Common myeloid progenitor, CD34-positive (primary cell): ENCODE data around the gene TMEM170A.

ENCODE experiments used
- CTCF ChIA-PET: fragments of 350-600 bp; sonication (Branson Sonifier 250); formaldehyde crosslinking; loops from one replicate; lab custom pipeline; 2021; ENCODE audit warnings: antibody characterized with exemption; lab: Charles Lee
- POLR2A ChIA-PET: fragments of 350-600 bp; sonication (Branson Sonifier 250); formaldehyde crosslinking; loops from one replicate; lab custom pipeline; 2021; ENCODE audit warnings: antibody characterized with exemption; lab: Charles Lee
- DNase-seq, 3 donors: peaks; one replicate each; pipeline versions ENCODE4 v3.0.0 to v3.0.0-alpha.2; 2013
- H3K27ac ChIP-seq, 2 experiments: 1 replicate in 1 of 2; 2 replicates in 1 of 2; pipeline ENCODE4 v1.7.0; 2013; ENCODE audit warnings: inconsistent platforms in 2 of 2, low read length in 2 of 2, mild to moderate bottlenecking in 2 of 2, low read depth in 1 of 2, moderate library complexity in 1 of 2; ENCODE audit not compliant: severe bottlenecking in 2 of 2, insufficient read depth in 1 of 2, poor library complexity in 1 of 2
- H3K27me3 ChIP-seq, 5 experiments: replicated peaks in 2 of 5; 1 replicate in 3 of 5; 2 replicates in 2 of 5; pipeline versions ENCODE4 v1.6.1 to v1.7.0; 2013; ENCODE audit warnings: low read length in 4 of 5, mild to moderate bottlenecking in 2 of 5, moderate library complexity in 2 of 5, inconsistent platforms in 1 of 5; ENCODE audit not compliant: insufficient read depth in 5 of 5, control insufficient read depth in 4 of 5
- H3K36me3 ChIP-seq, 4 experiments: 1 replicate in 2 of 4; 2 replicates in 2 of 4; pipeline versions ENCODE4 v1.6.1 to v1.7.0; 2013; ENCODE audit warnings: low read length in 3 of 4, control low read depth in 1 of 4, mild to moderate bottlenecking in 1 of 4; ENCODE audit not compliant: control insufficient read depth in 4 of 4, insufficient read depth in 4 of 4
- H3K4me1 ChIP-seq, 4 experiments: 1 replicate in 3 of 4; 2 replicates in 1 of 4; pipeline versions ENCODE4 v1.6.1 to v1.7.1; 2013; ENCODE audit warnings: low read length in 3 of 4, mild to moderate bottlenecking in 3 of 4, control low read depth in 1 of 4, inconsistent platforms in 1 of 4, moderate library complexity in 1 of 4; ENCODE audit not compliant: control insufficient read depth in 4 of 4, insufficient read depth in 4 of 4; ENCODE audit errors: control extremely low read depth in 1 of 4
- H3K4me3 ChIP-seq, 7 experiments: 1 replicate in 4 of 7; 2 replicates in 3 of 7; pipeline versions ENCODE4 v1.5.1 to v1.7.0; 2013; ENCODE audit warnings: mild to moderate bottlenecking in 7 of 7, low read length in 6 of 7, moderate library complexity in 6 of 7, inconsistent platforms in 2 of 7, low read depth in 2 of 7, control low read depth in 1 of 7; ENCODE audit not compliant: insufficient read depth in 4 of 7, control insufficient read depth in 1 of 7; ENCODE audit errors: extremely low read depth in 1 of 7
- H3K9me3 ChIP-seq, 5 experiments: 1 replicate in 4 of 5; 2 replicates in 1 of 5; pipeline versions ENCODE4 v1.6.1 to v1.7.1; 2013; ENCODE audit warnings: low read length in 4 of 5, mild to moderate bottlenecking in 2 of 5, inconsistent platforms in 1 of 5, low read depth in 1 of 5, moderate library complexity in 1 of 5; ENCODE audit not compliant: control insufficient read depth in 4 of 5, insufficient read depth in 2 of 5; ENCODE audit errors: control extremely low read depth in 1 of 5
- WGBS: methylation state at CpG from one replicate; pipeline ENCODE4 v1.1.5; 2013; ENCODE audit not compliant: insufficient coverage; 5-methylcytosine and 5-hydroxymethylcytosine counted together

Gene TMEM170A

DNA sequence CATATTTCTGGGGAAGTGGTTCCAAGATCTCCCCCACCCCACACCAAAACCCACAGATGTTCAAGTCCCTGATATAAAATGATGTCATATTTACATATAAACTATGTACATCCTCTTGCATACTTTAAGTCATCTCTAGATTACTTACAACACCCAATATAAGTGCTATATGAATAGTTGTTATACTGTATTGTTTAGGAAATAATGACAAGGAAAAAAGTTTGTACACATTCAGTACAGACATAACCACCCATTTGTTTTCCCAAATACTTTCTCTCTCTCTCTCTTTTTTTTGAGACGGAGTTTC is 42.7 kb downstream of the TMEM170A start:
- DNase-seq = peak in 2 of 3 donors; percentile 31 to 42
- H3K9me3 ChIP-seq = no peaks in the 10 kb centered on the region
- H3K27me3 ChIP-seq = no peaks in the 10 kb centered on the region
- POLR2A ChIA-PET = no interaction called here
- H3K4me1 ChIP-seq = peaks cover 7 to 16% (median 10%) of the 10 kb centered on the region in 4 experiments
- H3K36me3 ChIP-seq = peaks cover 0 to 2% (median 0%) of the 10 kb centered on the region in 4 experiments
- CTCF ChIA-PET = interaction anchor here (1.6 kb wide), 1 partner anchor 222 kb away, joined by 5 read pairs; no protein-coding TSS in a partner anchor
- H3K4me3 ChIP-seq = peak overlapping the region in 1 of 7 experiments; percentile 13
- 83% methylated on average over 1 of the region's 1 CpG for WGBS
- H3K27ac ChIP-seq = peak overlapping the region in 1 of 2 experiments; percentile 10

DNA sequence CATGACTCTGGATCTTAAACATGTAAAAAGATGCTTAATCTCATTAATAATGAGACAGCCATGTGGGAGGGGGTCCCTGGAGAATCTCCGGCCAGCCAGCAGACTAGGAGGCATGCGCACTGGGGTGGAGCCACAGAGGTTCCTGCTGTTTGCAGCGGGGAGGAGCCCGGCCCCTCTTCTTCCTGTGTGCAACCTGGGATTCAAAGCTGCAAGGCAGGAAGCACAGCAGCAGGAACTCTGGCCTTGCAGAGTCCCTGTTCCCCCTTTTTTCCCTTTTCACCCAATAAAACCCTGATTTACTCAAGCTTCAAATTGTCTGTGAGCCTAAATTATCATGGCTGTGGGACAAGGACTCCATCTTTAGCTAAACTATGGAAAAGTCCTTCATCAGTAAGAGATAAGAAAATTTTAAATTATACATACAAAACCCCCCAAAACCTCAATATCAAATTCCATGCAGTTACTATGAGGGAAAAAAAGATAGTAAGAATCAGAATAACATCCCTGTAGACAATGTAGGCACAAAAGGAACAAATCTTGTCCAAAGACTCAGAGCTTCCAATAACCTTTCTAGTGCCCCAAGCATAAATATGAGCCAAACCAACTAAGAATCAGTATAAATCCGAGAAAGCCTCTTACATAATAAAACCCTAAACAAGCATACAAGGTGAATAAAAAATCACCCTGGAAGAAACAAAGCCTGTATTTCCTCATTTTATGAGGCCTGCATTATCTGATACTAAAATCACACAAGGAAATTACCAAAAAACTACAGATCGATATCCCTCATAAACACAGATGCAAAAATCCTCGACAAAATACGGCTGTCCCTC is 43.3 kb downstream of the TMEM170A start:
- Histone ChIP-seq H3K27me3 (no peaks in the 10 kb centered on the region), H3K36me3 (peaks cover 0 to 2% (median 0%) of the 10 kb centered on the region in 4 experiments), H3K27ac (peak overlapping the region; percentile 10 to 54), H3K4me1 (peaks cover 7 to 16% (median 10%) of the 10 kb centered on the region in 4 experiments), H3K9me3 (no peaks in the 10 kb centered on the region), H3K4me3 (peak overlapping the region in 6 of 7 experiments; percentile 13 to 63 (median 38))
- 2% methylated on average over 6 of the region's 8 CpGs for WGBS
- ChIA-PET CTCF (interaction anchor here (1.6 kb wide), 1 partner anchor 221 kb away, joined by 5 read pairs; no protein-coding TSS in a partner anchor), POLR2A (no interaction called here)
- peak in 1 of 3 donors; percentile 16 for DNase-seq

DNA sequence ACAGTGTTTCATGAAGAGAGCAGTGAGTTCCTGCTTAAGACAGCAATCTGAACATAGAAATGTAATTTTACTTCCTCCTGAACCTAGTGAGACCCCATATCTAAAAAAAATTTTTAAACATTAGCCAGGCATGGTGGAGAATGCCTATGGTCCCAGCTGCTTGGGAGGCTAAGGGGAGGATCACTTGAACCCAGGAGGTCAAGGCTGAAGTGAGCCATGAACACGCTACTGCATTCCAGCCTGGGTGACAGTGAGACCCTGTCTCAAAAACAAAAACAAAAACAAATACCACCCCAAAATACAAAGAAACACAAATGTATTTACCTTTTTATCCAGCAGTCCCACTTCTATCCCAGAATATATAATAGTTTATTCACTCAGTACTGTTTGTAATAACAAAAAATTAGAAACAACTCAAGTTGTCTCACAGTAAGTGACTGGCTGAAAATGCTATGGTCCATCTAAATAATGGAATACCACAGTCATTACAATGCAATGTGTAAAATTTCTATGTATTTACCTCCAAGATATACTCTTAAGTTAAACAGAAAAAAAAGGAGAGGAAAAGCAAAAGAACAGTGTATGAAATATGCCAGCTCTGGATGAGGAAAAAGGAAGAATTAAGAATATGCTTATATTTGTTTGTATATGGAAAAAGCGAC is 47.5 kb downstream of the TMEM170A start:
- ChIA-PET CTCF (interaction anchor here (0.6 to 1.9 kb wide), 3 partner anchors 10 to 17 kb away, joined by 3 to 5 read pairs (median 3); no protein-coding TSS in a partner anchor), POLR2A (no interaction called here)
- H3K4me3 ChIP-seq = no peak overlapping the region
- 14% methylated on average over 1 of the region's 2 CpGs for WGBS
- no peaks in the 10 kb centered on the region for H3K27me3 ChIP-seq
- no peak overlapping the region for H3K27ac ChIP-seq
- no peaks in the 10 kb centered on the region for H3K9me3 ChIP-seq
- peaks cover 7 to 16% (median 10%) of the 10 kb centered on the region in 4 experiments for H3K4me1 ChIP-seq
- DNase-seq = no peak
- H3K36me3 ChIP-seq = peaks cover 3 to 7% (median 6%) of the 10 kb centered on the region in 4 experiments

DNA sequence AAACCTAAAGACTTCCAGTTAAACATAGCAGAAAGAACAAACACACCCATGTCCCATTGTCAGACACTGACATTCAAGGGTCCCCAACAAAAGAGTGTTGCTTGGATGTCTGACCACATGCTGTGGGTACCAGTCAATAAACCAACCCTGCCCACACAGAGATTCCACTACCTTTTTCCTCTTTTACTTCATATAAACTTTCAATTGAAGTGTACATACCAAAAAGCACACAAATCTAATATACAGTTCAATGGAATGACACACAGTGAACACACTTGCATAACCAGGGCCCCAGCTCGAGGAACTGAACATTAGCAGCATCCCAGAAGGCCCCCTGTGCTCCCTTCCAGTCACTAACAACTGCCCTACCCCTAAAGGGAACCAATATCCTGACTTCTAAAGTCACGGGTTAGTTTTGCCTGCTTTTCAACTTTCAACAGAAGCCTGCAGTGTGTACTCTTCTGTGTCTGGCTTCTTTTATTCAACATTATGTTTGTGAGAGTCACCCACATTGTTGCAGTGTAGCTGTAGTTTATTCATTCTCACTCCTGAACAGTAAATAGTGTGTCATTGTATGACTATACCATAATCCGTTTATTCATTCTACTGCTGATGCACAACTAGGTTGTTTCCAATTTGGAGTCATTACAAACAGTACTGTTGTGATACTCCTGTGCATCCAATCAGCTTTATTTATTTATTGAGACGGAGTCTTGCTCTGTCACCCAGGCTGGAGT is 49.2 kb downstream of the TMEM170A start:
- DNase-seq = no peak
- Histone ChIP-seq H3K4me3 (no peak overlapping the region), H3K27me3 (no peaks in the 10 kb centered on the region), H3K9me3 (no peaks in the 10 kb centered on the region), H3K4me1 (peaks cover 0 to 2% (median 0%) of the 10 kb centered on the region in 4 experiments), H3K27ac (no peak overlapping the region), H3K36me3 (peaks cover 4 to 18% (median 10%) of the 10 kb centered on the region in 4 experiments)
- CTCF ChIA-PET = interaction anchor here (1.9 kb wide), 1 partner anchor 13 kb away, joined by 5 read pairs; no protein-coding TSS in a partner anchor
- POLR2A ChIA-PET = no interaction called here
- WGBS = 96% methylated on average over 3 of the region's 4 CpGs

DNA sequence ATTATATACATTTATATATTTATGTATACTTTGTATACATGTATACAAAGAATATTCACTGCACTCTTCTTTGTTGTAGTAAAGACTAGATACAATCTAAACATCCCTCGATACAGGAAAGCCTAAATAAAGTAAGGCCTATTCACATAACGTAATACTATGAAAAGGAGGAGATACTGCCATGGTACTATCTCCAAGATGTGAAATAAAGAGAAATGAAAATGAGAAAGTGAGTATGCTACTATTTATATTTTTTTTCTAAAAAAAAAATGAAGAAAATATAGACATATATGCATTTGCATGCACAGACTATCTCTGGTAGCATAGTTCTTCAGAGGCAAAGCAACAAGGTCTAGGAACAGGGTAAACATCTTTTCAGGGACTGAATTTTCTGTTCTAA is 50.5 kb downstream of the TMEM170A start:
- CTCF ChIA-PET = no interaction called here
- no CpG with 5 or more reads among the region's 2 CpGs for WGBS
- POLR2A ChIA-PET = no interaction called here
- no peak overlapping the region for H3K27ac ChIP-seq
- H3K27me3 ChIP-seq = no peaks in the 10 kb centered on the region
- no peaks in the 10 kb centered on the region for H3K4me1 ChIP-seq
- peaks cover 4 to 25% (median 14%) of the 10 kb centered on the region in 4 experiments for H3K36me3 ChIP-seq
- H3K9me3 ChIP-seq = no peaks in the 10 kb centered on the region
- no peak overlapping the region for H3K4me3 ChIP-seq
- no peak for DNase-seq

DNA sequence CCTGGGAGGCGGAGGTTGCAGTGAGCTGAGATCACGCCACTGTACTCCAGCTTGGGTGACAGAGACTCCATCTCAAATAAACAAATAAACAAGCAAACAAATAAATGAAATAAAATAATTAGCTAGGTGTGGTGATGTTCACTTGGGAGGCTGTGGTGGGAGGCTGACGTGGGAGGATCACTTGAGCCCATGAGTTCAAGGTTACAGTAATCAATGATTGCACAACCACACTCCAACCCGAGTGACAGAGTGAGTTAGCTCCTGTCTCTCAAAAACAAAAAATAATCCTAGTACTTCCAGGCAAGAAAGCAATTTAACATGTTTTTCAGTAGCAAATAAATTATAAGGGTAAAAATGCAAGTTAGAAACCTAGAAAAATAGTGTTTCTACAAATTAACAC is 57.5 kb downstream of the TMEM170A start:
- no peaks in the 10 kb centered on the region for H3K27me3 ChIP-seq
- CTCF ChIA-PET = interaction anchor here (1.7 kb wide), 1 partner anchor 13 kb away, joined by 6 read pairs; no protein-coding TSS in a partner anchor
- H3K27ac ChIP-seq = no peak overlapping the region
- POLR2A ChIA-PET = interaction anchor here (0.6 kb wide), 1 partner anchor 107 kb away, joined by 3 read pairs; no protein-coding TSS in a partner anchor
- no CpG with 5 or more reads among the region's 4 CpGs for WGBS
- H3K4me3 ChIP-seq = no peak overlapping the region
- H3K36me3 ChIP-seq = peaks cover under 1 to 25% (median 13%) of the 10 kb centered on the region in 4 experiments
- H3K9me3 ChIP-seq = no peaks in the 10 kb centered on the region
- no peak for DNase-seq
- H3K4me1 ChIP-seq = peaks cover 0 to 6% (median 3%) of the 10 kb centered on the region in 4 experiments
